GM12865 (cell line): ENCODE data around the gene ATOH7.

Experiments
- DNase-seq: peaks from one replicate; pipeline ENCODE4 v3.0.0; 2010; ENCODE audit warnings: low read depth
- H3K4me3 ChIP-seq: 2 replicates; pipeline ENCODE4 v1.5.1; 2011; ENCODE audit warnings: mild to moderate bottlenecking, low read depth, low read length, control low read depth
- CTCF ChIP-seq: IDR thresholded peaks from 2 replicates; pipeline ENCODE4 v1.5.1; 2011; ENCODE audit warnings: low read length, control low read depth, low read depth, inconsistent platforms; ENCODE audit not compliant: insufficient read depth; ENCODE audit errors: missing control alignments

The ATOH7 gene

DNA sequence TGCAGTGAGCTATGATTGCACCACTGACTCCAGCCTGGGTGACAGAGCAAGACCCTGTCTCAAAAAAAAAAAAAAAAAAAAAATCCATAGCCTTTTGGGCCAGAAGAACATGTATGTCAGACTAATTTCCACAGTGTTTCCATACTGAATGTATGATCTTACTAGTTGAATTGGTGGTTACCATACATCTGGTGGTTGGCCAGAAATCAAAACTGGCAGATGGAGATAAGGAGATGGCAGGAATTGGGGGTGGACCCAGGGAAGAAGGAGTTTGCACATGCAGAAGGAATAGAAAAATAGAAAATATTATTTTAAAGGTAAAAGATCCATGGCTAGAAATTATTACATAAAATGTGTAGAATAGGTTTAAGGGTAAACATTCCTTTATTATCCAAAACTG is 3.7 kb upstream of the ATOH7 start:
- no peak overlapping the region for H3K4me3 ChIP-seq
- DNase-seq = no peak
- no peak for TF ChIP-seq CTCF

DNA sequence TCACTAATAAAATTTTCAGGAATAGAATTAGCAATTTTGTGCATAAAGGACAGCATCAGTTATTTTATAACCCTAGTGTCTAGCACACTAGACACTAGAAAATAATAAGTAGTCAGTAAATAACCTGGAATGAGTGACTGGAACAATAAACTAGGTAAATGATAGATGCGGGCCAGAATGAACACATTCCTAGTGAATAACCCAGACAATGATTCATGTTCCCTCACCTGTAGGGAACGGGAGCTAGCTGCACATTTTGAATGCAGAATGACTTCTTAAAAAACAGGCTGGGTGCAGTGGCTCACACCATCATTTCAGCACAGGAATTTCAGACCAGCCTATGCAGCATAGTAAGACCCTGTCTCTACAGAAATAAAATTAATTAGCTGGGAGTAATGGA is 3.2 kb upstream of the ATOH7 start:
- no peak for TF ChIP-seq CTCF
- no peak for DNase-seq
- H3K4me3 ChIP-seq = no peak overlapping the region

DNA sequence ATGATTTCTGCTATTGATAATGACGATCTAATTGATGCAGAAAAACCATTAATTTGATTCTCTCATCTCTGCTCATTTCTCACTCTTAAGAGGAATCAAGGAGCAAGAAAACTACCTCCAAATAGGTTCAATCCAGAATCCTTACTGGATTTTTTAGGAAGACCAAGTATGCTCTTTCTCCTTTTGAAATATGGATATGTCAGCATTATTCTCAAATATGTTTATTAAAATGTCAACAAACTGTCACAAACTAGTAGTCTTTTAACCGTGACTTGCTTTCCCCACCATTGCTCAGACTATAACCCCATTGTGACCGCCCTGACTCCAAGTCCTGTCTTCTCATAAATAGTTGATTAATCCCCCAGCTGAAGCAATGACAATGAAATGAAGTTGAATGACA is 1.1 kb upstream of the ATOH7 start:
- no peak for DNase-seq
- TF ChIP-seq CTCF = no peak
- H3K4me3 ChIP-seq = no peak overlapping the region

GRCh38 chr10:68231106-68231816 is 652 bp downstream of the ATOH7 start:
- TF ChIP-seq CTCF = peak; percentile 31
- DNase-seq = peak; percentile 79
- H3K4me3 ChIP-seq = peak overlapping the region; percentile 74

GRCh38 chr10:68230268-68230667 is 1.6 kb downstream of the ATOH7 start:
- no peak overlapping the region for H3K4me3 ChIP-seq
- TF ChIP-seq CTCF = no peak
- no peak for DNase-seq

GRCh38 chr10:68224810-68225209 is 7.1 kb downstream of the ATOH7 start:
- no peak for TF ChIP-seq CTCF
- no peak for DNase-seq
- no peak overlapping the region for H3K4me3 ChIP-seq
